ENCODE results near the gene STC2.

The STC2 gene

GRCh38 chr5:173331956-173332479 lies 3.8 kb upstream of the STC2 start:
- peak; percentile 86 for TF ChIP-seq CTCF (IDR thresholded peaks at IDR 0.05)

GRCh38 chr5:173331287-173331686 lies 3.1 kb upstream of the STC2 start:
- no peak for TF ChIP-seq CTCF (IDR thresholded peaks at IDR 0.05)

- TF ChIP-seq CTCF (IDR thresholded peaks at IDR 0.05) = no peak
Observed at GRCh38 chr5:173330338-173331206, 2.4 kb upstream of the STC2 start.

- peak; percentile 50 for TF ChIP-seq CTCF (IDR thresholded peaks at IDR 0.05)
Observed at GRCh38 chr5:173329491-173330337, 1.5 kb upstream of the STC2 start.

GRCh38 chr5:173328844-173329490 lies 753 bp upstream of the STC2 start:
- no peak for TF ChIP-seq CTCF (IDR thresholded peaks at IDR 0.05)

- TF ChIP-seq CTCF (IDR thresholded peaks at IDR 0.05) = no peak
Observed at GRCh38 chr5:173327084-173327947, 898 bp downstream of the STC2 start.

Measured in LNCAP (cell line).